Endometrial microvascular endothelial cells (primary cell): Measurements from ENCODE around the gene HOXC5. TPM values are rescaled to one million over a fixed set of nuclear protein-coding genes. Genes with fewer than 3 reads are reported as not detected.

Experiments
- in situ Hi-C: cut with HindIII; loops from 2 replicates; pipeline ENCODE4 v1.10.0; 2017; ENCODE audit warnings: low sequenced_read_pairs, low pct_unique_long_range_greater_than_20kb; ENCODE audit errors: inconsistent ontology term
- total RNA-seq: library from RNA; depleted of rRNA; stranded (reverse); fragments of >200 nt; gene quantifications from one replicate; pipeline ENCODE4 v1.2.3, GENCODE V29; 2015; ENCODE audit errors: inconsistent ontology term

Gene HOXC5
- total RNA-seq, 1 donor from 2014 or later = not detected

- in situ Hi-C loops = loop anchor here (25.0 kb wide), 1 partner anchor 207 kb away; no protein-coding TSS in a partner anchor
Measured at GRCh38 chr12:54004841-54005530, 27.9 kb upstream of the HOXC5 start.

- in situ Hi-C loops = loop anchor here (25.0 kb wide), 1 partner anchor 207 kb away; no protein-coding TSS in a partner anchor
Measured at GRCh38 chr12:54005531-54005852, 27.4 kb upstream of the HOXC5 start.

- in situ Hi-C loops = loop anchor here (25.0 kb wide), 1 partner anchor 206 kb away; no protein-coding TSS in a partner anchor
Measured at GRCh38 chr12:54005853-54006558, 26.8 kb upstream of the HOXC5 start.

DNA sequence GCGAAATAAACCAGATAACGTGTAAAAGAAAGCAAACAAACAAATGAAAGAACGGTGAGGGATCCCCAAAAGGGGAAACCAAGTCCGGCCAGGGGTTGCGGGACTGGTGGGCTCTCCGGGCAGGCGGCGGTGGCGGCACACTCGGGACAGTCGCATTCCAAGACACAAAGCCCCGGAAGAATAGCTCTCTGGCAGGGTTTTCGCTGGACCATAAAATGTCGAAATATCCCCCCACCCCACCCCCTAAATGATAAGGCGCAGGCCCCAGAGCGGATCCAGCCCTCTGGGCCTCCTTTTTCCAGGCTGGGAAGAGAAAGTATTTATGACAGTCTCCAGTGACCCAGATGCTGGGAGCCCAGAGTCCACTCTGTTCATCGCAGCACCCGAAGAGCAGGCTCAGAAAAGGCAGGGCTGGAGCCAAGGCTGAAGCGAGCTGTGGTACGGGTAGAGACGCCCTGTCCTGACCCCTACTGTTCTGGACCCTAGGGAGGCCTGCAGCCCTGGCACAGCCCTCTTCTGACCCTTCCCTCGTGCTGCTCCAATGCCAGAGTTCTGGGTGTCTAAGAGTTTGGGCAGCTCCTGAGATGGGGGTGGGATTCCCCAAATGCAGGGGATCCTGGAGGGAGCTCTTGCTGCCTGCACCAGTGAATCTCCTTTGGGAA lies 26.2 kb upstream of the HOXC5 start:
- in situ Hi-C loops = loop anchor here (25.0 kb wide), 1 partner anchor 206 kb away; no protein-coding TSS in a partner anchor

GRCh38 chr12:54007538-54008259 lies 25.2 kb upstream of the HOXC5 start:
- in situ Hi-C loops = loop anchor here (25.0 kb wide), 1 partner anchor 205 kb away; no protein-coding TSS in a partner anchor

DNA sequence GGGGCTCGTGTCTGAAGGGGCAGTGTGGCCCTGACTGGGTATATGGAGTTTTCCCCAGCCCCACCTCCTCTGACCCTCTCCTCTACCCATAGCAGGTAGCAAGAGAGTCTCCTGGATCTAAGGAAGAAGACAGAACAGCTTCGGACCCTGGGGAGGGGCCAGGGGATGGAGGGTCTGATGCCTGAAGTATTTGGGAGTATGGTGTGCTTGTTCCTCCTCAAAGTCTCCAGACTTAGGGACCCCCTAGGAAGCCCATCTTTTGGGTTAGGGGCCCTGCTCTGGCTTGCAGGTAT lies 24.6 kb upstream of the HOXC5 start:
- in situ Hi-C loops = loop anchor here (25.0 kb wide), 1 partner anchor 204 kb away; no protein-coding TSS in a partner anchor

DNA sequence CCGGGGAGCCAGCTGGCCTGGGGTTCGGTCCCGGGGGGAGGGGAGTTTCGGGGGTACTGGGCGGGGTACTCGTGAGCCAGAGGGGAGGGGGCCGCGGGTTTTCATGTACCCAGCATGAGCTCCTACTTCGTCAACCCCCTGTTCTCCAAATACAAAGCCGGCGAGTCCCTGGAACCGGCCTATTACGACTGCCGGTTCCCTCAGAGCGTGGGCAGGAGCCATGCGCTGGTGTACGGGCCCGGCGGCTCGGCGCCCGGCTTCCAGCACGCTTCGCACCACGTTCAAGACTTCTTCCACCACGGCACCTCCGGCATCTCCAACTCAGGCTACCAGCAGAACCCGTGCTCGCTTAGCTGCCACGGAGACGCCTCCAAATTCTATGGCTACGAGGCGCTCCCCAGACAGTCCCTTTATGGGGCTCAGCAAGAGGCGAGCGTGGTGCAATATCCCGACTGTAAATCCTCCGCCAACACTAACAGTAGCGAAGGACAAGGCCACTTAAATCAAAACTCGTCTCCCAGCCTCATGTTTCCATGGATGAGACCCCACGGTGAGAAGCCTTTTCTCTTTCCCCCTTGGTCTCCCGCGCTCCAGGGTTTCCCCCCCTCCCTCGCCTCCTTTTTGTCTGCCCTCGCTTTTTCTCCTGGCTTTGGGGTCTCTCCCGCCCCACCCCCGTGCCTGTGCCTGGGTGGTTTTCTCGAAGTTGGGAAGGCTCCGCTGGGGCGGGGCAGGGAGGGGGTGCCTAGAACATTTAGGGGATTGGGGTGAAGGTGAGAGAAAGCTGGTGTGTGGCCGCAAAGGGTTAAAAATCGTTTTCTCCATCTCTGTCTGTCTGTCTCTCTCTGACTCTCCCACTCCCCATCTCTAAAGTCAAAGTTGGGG lies 23.4 kb upstream of the HOXC5 start:
- in situ Hi-C loops = loop anchor here (25.0 kb wide), 1 partner anchor 203 kb away; no protein-coding TSS in a partner anchor

DNA sequence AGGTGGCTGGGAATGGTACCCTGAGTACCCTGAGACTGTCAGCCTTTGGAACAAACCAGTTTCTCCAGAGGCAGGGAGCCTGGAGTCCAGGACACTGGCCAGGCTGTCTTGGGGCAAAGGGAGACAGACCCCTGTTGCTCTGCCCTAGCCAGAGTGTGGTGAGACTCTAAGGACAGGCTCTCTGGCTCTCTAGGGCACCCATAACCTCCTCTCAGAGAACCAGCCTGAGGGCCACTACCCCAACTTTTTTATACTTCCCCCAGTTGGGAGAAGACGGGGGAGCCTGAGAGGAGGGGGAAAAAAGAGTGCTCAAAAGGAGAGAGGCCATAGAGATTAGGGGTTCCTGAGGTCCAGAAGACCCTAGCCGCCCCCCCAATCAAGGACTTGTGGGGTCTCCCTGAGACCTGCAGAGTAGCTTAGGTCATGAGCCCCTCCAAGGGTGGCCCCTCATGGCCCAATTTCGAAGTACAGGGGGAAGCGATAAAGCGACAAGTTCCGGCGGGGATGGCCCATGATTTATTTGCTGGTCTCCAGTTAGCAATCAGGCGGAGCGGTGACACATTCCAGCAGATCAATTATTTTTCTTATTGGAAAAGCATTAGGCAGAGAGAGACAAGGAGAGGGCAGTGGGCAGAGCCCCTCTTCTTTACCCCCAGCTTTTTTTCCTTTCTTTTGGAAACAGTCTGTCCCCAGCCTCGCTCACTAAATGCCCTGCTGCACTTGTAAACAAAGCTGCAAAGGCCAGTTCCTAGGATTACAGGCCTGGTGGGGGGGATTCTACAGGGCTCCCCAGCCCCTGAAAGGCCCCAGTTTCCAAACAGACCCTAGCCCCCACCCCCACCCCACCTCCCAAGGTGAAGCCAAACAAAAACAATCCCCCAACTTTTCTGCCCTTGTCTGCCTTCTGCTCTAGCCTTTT lies 22.5 kb upstream of the HOXC5 start:
- in situ Hi-C loops = loop anchor here (25.0 kb wide), 1 partner anchor 202 kb away; no protein-coding TSS in a partner anchor

DNA sequence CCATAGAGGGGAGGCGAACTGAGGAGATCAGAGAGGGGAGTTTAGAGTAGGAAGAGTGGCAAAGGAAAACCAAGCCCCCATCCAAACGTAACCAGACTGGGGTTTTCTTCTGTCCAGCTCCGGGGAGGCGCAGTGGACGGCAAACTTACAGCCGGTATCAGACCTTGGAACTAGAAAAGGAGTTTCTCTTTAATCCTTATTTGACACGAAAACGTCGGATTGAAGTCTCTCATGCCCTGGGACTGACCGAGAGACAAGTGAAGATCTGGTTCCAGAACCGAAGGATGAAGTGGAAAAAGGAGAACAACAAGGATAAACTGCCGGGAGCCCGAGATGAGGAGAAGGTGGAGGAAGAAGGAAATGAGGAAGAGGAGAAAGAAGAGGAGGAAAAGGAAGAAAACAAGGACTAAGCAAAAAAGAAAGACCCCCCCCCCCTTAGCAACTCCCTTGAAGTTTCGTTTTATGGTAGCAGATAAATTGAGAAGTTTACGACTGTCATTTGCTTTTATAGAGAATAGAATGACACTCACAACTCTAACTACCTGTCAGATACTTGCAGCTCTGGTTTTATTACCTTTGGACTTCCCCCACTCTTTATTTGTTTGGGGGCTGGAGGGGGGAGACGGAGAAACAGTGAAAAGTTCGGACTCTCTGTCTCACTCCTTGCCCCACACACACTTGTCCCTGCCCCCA lies 21.7 kb upstream of the HOXC5 start:
- in situ Hi-C loops = loop anchor here (25.0 kb wide), 1 partner anchor 201 kb away; no protein-coding TSS in a partner anchor

DNA sequence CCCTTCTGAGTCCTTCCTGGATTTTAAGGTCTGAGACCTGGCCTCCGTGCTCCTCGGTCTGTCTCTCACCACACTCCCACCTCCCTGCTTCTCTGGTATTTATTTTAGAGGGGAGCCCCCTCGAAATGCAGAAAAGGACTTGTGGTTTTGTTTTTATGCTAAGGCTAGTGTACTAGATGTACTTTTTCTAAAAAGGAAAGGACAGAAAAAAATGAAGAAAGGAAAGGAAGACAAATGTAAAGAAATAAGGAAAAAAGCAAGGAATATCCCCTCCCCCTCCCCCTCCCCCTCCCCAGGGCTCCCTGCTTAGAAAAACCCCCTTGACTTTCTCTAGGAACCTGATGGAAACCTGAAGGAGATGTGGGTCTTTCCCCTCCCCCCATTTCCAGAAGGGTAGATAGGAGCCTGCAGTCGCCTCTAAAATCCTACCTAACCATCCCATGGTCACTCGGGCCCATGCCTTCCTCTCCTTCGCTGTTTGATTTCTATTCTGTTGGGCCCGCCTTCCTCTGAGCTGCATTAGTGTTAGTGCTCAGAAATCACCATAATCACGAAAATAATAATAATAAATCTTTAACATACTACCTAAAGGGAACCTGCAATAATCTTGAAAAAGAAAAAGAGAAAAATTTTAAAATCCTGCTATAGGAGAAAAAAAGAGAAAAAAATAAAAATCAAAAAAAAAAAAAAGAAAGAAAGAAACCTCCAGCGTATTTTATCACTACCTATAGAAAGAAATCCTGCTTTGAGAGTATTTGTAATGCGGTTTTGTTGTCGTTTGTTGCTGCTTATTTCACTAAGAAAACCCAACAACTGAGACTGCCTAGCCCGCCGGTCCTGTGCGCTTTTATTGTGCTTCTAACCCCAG lies 21.0 kb upstream of the HOXC5 start:
- in situ Hi-C loops = loop anchor here (25.0 kb wide), 1 partner anchor 200 kb away; no protein-coding TSS in a partner anchor

DNA sequence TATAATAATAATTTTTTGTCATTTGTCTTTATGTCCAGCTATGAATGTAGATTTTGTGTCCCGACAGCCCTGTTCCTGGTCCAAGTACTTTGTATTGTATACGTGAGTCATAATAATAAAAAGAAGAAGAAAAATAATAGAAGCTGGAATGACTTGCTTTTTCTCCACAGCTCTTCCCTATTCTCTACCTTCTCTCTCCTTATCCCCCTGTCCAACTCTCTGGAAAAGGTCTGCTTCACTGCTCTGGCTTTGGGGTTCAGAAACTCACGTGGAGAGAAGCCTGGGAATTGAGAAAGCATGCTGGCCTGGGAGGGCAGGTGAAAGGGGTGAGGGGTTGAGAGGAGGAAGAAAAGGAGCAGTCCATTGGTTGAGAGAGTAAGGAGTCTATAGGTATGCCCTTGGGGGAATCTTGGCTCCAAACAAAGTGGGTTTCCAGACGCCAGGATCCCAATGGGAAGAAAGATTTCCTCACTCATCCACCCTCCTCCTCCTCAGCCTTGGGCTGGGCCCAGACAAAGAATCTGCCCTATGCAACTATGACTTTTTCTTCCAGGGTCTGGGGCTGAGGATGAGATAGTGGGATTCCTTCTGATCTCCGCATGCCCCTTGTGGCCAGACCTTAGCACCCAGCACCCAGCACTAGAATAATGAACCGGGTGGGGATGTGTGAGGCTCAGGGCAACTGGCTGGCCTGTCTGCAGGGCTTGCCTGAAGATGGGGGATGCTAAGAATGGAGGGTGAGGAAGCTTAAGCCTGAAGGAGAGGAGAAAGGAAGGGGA lies 20.0 kb upstream of the HOXC5 start:
- in situ Hi-C loops = loop anchor here (25.0 kb wide), 1 partner anchor 199 kb away; no protein-coding TSS in a partner anchor

- in situ Hi-C loops = loop anchor here (25.0 kb wide), 1 partner anchor 198 kb away; no protein-coding TSS in a partner anchor
Measured at GRCh38 chr12:54014377-54015017, 18.4 kb upstream of the HOXC5 start.

- in situ Hi-C loops = loop anchor here (25.0 kb wide), 1 partner anchor 197 kb away; no protein-coding TSS in a partner anchor
Measured at GRCh38 chr12:54015018-54015931, 17.6 kb upstream of the HOXC5 start.
